Islet precursor cell (in vitro differentiated cells): ENCODE data around the gene SCO1.
"Not testable (repeated sequence)": the region's sequence is repeated elsewhere in the genome, so short reads cannot be mapped to it uniquely, and the experiment has no call there.

Experiments
- DNase-seq: peaks from one replicate; pipeline ENCODE4 v3.0.0-alpha.2; 2018

The SCO1 gene

DNA sequence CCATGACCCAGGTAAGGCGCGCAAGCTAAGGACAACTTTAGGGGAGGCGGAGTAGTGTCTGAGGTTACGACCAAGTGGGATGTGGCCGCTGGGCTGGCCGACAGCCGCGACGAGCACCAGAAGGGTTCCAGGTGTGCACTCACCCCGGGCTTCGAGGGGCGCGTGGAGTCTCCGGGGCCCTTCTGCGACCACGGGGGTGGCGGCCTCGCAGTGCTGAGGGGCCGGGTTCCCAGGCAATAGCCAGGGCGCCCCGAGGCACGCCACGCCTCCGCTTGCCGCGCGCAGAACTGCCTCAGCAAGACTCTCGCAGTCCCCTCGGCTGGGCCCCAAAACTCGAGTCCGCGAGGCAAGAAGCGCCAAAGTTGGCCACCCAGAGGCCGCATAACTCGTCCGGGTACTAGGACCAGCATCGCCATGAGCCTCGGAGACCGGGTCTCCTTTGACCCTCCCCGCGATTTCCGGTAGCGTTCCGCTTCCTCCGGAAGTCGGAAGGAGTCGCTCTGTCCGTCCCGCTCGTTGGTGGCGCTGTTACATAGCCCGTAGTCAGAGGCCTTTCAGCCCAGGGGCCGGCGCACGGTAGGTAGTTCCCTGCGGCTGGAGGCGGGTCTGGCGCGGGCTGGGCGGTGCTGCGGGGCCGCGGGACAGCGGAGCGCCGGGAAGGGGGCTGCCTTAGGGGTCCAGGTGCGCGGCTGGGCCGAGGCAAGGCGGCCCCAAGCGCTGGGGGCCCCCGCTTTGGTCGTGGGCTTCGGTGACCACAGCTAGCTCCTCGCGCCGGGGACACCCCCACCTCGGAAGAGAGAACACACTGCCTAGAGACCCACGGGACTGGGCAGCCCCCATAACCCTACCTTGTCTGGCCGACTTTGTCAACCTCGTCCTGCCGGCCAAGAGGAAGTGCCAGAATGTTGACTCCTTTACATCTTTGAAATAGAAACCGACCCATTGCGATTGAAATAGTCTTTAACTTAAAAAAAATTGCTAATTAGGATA lies at the start of gene SCO1, which contains the start of gene ADPRM:
Gene SCO1, minus strand, starts transcription at position 442 of the 990 bp plus-strand sequence. Its CDS starts 26 bp downstream, at position 416.
Gene ADPRM, plus strand, starts transcription at position 503 of the 990 bp plus-strand sequence. CDS start 7,333 bp downstream, outside the sequence.
- peak; percentile 99 for DNase-seq

DNA sequence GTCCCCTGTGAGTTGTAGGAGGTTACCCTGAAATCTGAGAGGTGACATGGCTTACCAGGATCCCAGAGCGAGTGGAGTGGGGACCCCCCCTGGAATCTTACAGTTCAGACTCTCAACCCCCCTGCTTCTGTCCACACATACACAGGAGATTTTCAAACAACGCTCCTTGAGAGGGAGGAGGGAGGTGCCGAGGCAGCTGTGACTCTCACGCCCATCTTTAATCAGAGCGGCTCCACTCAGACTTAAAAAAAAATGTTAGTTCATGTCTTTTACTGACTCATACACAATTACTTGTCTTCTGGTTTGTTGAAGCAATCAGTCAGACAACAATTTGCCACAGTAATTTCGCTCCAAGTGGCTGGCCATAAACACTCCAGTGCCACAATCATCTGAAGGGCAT lies 47.9 kb upstream of the SCO1 start:
- no peak for DNase-seq

DNA sequence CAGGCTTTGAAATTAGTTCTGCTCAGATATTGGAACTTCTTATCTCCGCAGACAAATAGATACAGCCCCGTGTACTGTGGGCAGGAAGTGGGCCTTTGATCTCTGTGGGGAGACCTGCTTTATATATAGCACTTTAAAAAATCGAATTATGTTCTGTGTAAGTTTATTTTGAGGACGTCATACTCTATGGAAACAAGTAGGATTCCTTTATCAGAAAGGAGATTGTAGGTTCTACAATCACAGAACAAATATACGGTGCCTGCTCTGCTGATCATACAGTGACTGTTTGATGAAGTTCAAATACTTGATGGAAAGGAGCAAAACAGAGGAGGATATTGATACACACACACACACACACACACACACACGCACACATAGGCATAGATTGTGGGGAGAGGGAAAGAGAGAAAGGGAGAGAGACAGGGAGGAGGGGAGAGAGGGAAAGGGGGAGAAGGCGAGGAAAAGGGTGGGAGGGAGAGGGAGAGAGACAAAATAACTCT lies 47.2 kb upstream of the SCO1 start:
- no peak for DNase-seq

DNA sequence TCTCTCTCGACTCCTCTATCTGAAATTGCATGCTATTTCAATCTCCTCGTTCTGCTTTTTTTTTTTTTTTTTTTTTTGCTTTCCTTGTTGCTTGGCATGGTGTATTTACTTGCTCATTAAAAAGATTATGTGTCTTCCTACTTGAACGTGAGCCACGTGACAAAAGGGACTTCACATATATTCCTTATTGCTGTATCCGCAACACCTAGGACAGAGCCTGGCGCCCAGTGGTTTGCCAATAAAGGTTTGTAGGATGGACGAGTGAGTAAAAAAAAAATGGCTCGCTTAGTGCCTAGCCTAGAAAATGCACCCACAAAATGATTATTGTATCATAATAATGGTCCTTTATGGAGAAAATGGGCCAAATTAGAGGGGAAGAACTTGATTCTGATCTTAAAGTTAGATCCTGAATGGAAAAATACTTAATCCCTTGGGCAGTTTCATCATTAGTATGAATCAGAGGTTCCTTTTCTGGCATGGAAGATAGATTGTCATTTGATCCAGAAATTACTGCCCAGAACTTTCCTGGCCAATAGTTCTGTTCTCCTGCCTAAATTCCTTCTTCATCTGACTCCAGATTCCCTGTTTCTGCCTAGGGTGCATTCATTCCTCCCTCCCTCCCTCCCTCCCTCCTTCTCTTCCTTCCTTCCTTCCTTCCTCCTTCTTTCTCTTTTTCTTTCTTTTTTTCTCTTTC lies 46.1 kb upstream of the SCO1 start:
- no peak for DNase-seq

DNA sequence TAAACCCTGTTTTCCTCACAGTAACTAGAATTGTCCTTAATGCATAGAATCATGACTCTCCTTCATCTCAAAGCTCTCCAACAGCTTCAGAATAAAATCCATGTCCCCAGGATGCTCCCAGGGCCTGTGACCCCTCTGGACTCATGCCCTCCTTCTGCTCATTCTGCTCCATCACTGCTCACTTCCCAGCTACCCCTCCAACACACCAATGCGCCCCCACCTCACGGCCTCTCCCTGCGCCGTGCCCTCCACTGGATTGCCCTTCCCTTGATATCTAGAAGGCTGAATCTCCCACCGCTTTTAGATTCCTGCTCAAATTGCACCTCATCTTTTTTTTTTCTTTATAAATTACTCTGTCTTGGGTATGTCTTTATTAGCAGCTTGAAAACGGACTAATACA lies 45.1 kb upstream of the SCO1 start:
- DNase-seq, result no peak

DNA sequence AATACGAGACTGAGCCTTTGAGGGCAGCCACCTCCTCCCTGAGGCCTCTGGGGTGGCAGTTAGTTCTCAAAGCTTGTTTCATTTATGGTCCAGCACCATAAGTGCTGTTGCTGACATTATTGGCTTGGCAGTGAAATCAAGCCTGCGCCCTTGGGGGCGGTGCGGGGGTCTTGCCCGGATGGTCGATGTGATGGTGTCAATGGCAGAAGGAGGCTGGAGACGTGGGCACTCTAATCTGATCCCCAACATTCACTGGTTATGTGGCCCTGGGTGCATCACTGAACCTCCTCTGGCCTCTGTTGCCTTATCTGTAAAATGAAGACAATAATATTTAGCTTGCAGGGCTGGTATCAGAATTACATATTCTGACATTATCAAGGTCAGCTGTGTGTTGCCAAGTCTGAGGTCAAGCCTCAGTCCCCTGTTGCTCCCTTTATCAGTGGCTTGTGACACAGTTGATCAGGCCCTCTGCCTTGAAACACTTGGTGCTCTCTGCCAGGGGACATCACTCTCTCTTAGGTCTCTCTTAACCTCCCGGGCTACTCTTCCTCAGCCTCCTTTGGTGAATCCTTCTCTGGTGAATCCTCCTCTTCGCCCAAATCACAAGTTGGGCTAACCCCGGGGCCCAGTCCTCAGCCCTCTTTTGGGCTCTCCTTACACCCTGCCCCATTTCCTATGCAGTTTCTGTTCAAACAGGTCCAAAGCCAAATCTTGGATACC lies 44.2 kb upstream of the SCO1 start:
- DNase-seq, result peak; percentile 43

DNA sequence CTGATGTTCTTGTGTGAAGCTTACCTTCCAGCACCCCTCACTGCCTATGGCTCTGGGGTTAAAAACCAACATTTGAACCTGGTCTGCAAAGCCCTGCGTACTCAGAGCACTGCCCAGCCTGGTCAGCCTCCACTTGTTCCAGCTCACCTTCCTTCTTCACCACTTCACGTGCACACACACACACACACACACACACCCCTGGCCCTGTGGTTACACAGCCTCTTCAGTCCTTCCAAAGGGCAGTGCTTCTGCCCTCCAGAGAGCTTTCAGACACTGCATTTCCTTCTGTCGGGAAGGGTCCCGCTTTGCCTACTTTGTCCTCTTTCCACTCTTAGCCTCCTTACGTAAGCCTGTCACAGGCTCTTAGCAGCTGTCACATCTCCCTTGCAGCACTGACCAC lies 42.1 kb upstream of the SCO1 start:
- DNase-seq, result peak; percentile 58

DNA sequence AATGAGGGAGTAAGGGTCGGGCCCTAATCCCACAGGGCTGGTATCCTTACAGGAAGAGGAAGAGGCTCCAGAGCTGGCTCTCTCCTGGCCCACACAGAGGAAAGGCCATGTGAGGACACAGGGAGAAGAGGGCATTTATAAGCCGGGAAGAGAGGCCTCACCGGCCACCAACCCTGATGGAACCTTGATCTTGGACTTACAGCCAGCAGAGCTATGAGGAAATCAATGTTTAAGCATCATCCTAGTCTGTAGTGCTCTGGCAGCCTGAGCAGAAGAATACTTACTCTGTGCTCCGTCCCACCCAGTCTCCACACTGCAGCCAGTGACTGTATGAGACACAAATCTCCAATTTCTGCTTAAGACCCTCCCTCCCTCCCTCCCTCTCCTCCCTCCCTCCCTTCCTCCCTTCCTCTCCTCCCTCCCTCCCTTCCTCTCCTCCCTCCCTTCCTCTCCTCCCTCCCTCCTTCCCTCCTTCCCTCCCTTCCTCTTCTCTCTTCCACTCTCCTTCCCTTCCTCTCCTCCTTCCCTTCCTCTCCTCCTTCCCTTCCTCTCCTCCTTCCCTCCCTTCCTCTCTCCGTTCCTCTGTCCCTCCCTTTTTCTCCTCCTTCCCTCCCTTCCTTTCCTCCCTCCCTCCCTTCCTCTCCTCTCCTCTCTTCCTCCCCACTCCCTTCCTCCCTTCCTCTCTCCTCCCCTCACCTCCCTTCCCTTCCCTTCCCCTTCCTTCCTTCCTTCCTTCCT lies 41.4 kb upstream of the SCO1 start:
- peak; percentile 46 for DNase-seq

DNA sequence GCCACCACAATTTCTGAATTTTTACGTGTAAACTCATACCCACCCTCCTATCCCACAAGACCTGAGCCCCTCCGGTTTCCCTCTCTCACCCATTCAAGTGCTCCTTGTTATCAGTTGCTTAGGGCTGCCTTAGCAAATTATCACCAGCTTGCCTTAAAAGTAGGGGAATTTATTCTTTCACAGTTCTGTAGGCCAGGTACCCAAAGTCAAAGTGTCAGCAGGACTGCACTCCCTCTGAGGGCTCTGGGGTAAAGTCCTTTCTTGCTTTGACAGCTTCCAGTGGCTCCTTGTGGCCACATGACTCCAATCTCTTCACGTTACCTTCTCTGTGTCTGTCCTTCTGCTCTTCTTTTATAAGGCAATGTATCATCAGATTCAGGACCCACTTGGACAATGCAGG lies 40.4 kb upstream of the SCO1 start:
- no peak for DNase-seq

DNA sequence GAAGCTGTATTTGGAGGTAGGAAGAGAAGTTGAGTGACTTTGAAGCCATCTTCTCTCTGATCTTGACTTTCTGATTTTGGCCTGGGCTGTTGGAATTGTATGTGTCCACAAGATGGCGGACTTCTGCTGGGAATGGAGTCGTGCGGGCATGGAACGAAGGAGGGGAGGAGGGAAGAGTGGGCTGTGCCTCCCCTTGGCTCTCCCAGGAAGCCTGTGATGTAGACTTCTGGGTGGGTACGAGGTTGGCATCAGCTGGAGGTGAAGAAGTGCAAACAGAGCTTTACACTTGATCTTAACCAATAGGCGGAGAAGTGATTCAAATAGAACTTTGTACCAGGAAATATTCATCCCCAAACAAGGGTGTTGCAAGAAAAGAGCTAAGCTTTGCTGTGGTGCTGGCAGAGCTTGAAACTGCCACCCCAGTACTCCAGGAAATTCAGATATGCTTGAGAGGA lies 39.9 kb upstream of the SCO1 start:
- peak; percentile 83 for DNase-seq

DNA sequence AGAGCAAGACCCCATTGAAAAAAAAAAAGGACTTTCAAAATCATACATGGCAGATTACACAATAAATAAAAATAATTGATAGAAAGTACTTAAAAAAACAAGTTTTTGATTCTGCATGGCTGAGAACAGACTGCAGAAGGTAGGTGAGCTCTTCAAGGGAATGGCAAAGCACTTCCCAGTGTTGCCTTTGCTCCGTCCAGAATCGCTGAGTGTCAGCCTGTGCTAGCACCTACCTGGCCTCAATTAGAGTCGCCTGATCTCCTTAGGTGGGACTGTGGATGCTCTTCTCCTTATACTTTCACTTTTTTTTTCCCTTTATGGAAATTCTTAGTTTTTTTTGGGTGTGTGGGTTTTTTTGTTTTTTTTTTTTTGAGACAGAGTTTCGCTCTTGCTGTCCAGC lies 38.5 kb upstream of the SCO1 start:
- no peak for DNase-seq

DNA sequence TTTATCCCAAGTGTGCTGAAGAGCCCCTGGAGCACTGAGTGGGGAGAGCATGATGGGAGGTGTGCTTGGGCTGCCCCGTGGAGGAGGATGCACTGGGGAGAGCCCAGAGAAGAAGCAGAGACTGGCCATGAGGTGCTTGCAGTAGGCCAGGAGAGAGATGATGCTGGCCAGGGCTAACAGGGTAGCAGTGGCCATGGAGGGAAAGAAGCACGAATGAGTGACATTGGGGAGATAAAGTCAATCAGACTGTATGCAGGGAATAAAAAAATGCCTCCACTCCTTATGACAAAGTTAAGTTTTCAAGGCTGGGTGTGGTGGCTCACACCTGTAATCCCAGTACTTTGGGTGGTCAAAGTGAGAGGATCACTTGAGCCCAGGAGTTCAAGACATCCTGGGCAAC lies 37.9 kb upstream of the SCO1 start:
- no peak for DNase-seq

DNA sequence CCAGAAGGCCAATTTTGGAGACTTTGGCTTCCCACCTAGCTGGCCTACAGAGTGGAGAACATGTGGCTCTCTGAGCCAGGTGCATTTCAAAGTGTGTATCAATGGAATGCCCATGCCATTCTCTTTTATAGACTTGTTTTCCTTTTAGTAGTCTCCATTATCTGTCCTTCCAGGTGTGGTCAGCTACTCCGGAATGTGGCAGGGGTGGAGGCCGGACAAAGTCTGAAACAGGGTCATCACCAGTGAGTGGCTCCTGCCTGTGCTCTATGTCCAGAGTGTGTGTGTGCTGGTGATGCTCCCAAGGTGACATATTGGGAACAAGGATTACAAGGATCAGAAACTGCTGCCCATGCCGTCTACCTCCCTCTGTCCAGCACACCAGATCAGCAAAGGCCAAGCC lies 36.3 kb upstream of the SCO1 start:
- DNase-seq, result no peak

DNA sequence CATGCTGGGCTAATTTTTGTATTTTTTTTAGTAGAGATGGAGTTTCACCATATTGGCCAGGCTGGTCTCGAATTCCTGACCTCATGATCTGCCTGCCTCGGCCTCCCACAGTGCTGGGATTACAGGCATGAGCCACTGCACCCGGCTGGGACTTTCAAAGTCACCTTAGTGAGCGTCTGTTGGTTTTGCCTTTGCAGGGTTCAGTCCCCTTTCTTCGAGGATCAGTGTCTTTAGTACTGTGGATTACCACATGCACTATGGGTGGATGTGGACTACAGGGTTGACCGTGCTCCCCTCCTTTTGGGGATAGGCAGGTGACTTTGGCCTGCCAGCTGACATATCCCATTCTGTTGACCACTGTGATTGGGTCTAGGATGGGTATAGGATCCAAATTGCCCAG lies 34.8 kb upstream of the SCO1 start:
- DNase-seq, result not testable (repeated sequence)

DNA sequence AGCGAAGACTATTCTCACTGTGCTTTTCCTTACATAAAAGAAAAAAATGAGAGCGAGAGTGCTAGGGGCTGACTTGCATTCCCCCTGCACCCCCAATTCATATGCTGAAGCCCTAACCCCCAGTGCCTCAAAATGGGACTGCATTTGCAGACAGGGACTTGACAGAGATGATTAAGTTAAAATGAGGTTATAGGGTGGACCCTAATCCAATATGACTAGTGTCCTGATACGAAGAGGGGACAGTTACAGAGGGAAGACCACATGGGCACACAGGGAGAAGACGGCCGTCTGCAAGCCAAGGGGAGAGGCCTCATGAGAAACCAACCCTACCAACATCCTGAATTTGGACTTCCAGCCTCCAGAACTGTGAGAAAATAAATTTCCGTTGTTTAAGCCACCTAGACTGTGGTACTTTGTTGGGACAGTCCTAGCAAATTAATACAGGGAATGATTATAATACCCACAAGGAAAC lies 34.1 kb upstream of the SCO1 start:
- DNase-seq, result no peak

DNA sequence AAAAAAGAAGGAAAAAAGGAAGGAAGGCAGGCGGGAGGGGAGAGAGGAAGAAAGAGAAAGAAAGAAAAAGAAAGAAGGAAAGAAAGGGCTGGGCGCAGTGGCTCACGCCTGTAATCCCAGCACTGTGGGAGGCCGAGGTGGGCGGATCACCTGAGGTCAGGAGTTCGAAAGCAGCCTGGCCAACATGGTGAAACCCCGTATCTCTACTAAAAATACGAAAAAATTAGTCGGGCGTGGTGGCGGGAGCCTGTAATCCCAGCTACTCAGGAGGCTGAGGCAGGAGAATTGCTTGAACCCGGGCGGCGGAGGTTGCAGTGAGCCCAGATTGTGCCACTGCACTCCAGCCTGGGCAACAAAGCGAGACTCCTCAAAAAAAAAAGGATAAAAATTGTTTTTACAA lies 32.9 kb upstream of the SCO1 start:
- not testable (repeated sequence) for DNase-seq

DNA sequence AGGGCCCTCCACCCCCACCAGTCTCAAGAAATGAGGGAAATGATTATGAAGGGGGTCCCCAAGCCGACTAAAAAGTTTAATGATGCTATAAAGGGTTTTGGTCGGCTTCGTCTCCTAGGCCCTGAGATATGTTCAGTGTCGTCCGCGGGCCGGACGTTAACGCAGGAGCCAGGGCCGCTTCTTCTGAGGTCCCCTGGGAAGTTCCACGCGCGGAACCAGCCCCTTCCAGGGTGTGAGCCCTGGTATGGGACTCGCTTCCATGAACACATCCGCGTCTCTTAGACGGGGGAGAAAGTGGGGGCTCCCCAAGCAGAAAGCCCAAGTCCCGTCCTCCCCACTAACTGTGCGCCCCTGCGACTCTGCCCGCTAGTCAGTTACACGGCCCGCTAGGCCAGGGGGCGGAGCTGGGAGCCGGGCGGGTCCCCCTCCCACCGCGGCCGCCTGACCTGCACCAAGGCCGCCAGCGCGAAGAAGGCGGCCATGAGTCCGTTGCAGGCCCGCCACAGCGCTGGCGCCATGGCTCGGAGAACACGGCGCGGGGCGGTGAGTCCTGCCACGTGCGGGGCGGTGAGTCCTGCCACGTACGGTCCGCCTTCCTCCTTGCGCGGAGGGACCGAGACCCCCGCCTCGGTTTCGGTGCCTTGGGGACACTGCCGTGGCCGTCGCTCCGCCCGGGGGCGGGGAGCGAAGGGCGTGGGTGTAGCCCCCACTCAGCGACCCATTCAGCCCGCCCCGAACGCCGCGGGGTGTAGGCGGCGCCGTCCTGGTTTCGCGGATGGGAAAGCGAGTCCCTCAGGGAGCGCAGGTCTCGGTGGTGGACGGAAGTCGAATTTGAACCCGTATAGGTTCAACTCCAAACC lies 32.2 kb upstream of the SCO1 start, which contains the start of gene TMEM220:
Gene TMEM220, minus strand, starts transcription at position 690 of the 860 bp plus-strand sequence. Its CDS starts 172 bp downstream, at position 518.
- peak; percentile 97 for DNase-seq

DNA sequence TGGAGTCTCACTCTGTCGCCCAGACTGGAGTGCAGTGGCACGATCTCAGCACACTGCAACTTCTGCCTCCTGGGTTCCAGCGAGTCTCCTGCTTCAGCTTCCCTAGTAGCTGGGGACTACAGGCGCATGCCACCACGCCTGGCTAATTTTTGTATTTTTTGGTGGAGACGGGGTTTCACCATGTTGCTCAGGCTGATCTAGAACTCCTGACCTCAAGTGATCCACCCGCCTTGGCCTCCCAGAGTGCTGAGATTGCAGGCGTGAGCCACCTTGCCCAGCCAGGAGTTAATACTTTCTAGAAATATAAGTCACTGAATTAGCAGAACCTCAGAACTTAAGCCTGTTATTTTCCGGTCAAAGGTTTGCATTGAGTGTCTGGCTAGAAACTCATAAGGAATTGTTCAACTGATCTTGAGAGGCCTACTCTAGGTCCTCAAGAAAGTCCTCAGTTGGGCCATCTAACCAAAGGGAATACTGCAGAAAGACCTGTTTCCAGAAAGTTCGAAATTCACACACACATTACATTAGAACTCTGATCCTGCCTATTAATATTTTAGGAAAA lies 31.1 kb upstream of the SCO1 start:
- no peak for DNase-seq

DNA sequence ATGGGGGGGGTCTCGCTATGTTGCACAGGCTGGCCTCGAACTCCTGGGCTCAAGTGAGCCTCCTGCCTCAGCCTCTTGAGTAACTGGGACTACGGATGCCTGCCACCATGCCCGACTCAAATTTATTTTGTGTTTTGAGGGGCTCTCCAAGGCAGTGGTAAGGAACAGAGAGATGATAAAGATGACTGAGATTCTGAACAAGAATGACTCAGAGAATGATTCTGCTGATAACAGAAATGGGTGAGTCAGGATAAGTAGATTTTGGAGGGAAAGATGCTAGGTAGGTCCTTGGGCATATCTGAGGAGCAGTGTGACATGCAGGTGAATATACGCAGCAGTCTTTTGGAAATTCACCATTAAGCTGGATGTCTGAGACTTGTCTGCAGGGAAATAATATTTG lies 29.9 kb upstream of the SCO1 start:
- no peak for DNase-seq

DNA sequence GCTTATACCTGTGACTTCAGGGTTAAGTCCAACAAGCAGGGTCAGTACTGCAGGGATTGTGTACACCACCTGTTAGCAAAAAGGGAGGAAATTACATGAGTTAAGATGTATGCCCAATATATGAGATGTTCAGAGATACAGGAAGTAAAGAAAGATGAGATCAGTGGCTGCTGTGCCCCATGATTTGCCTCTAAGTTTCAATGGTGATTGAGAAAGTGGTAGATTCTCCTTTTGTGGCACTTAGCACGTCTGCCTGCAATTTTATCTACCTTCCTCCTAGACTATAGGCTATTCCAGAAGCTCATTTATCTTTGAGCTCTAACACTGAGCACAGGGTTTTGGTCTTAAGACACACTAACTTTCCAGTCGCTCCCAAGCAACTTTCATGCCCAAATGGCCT lies 28.9 kb upstream of the SCO1 start:
- no peak for DNase-seq

DNA sequence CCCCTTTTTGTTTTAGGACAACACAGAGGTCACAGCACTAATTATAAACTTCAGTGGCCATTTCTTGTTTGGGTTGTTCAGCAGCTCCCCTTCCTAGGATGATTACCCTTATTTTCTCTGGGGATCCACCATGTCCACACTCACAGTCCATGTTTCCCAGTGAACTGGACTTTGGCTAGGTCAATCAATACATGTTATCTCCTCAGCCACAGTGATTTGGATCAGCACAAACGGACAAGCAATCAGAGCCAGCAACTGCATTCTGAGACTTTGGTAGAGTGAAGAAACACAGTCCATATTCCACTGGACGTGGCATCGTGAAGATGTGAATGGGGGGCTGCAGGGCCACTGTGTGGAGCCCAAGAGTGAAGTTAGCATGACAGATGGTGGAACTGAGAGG lies 27.9 kb upstream of the SCO1 start:
- no peak for DNase-seq
